GM23338 (cell line): ENCODE measurements around the gene BCAS1. TPM values are rescaled to one million over a fixed set of nuclear protein-coding genes. Genes with fewer than 3 reads are reported as not detected.

Source experiments
- ATAC-seq: fragments of 200-7000 bp; cut with Tn5 transposase; 3 replicates; pipeline ENCODE4 v1.9.1; 2020
- DNase-seq: peaks from one replicate; pipeline ENCODE4 v3.0.0-alpha.2; 2015; ENCODE audit warnings: low spot score
- H2AFZ ChIP-seq: fragments of 200-600 bp; sonication (generic); 2 replicates; pipeline ENCODE4 v1.8.0; 2016; ENCODE audit warnings: antibody characterized with exemption, mild to moderate bottlenecking, moderate library complexity
- H3F3A ChIP-seq: fragments of 200-600 bp; sonication (generic); replicated peaks from 2 replicates; pipeline ENCODE4 v1.8.0; 2017; ENCODE audit warnings: antibody characterized with exemption, mixed run types, low read depth
- H3K27ac ChIP-seq: fragments of 200-600 bp; sonication (generic); 2 replicates; pipeline ENCODE4 v1.6.1; 2016; ENCODE audit warnings: low read depth
- H3K27me3 ChIP-seq: fragments of 200-600 bp; sonication (generic); 2 replicates; pipeline ENCODE4 v1.8.0; 2016; ENCODE audit warnings: mild to moderate bottlenecking, mixed run types, moderate library complexity; ENCODE audit not compliant: insufficient read depth
- H3K36me3 ChIP-seq: fragments of 200-600 bp; sonication (generic); 2 replicates; pipeline ENCODE4 v1.8.0; 2016; ENCODE audit warnings: mild to moderate bottlenecking; ENCODE audit not compliant: insufficient read depth
- H3K4me1 ChIP-seq: fragments of 200-600 bp; sonication (generic); 2 replicates; pipeline ENCODE4 v1.8.0; 2016; ENCODE audit warnings: mild to moderate bottlenecking, moderate library complexity; ENCODE audit not compliant: insufficient read depth
- H3K4me2 ChIP-seq: fragments of 200-600 bp; sonication (generic); 2 replicates; pipeline ENCODE4 v1.7.1; 2017; ENCODE audit warnings: mixed run types
- H3K4me3 ChIP-seq: fragments of 200-600 bp; sonication (generic); 2 replicates; pipeline ENCODE4 v1.6.1; 2016; ENCODE audit warnings: mixed run types
- H3K79me2 ChIP-seq: fragments of 200-600 bp; sonication (generic); replicated peaks from 2 replicates; pipeline ENCODE4 v1.8.0; 2017; ENCODE audit warnings: mild to moderate bottlenecking; ENCODE audit not compliant: insufficient read depth
- H3K9me2 ChIP-seq: fragments of 200-600 bp; sonication (generic); 2 replicates; pipeline ENCODE4 v1.8.0; 2017; ENCODE audit not compliant: insufficient read depth
- H4K20me1 ChIP-seq: fragments of 200-600 bp; sonication (generic); replicated peaks from 2 replicates; pipeline ENCODE4 v1.8.0; 2017; ENCODE audit warnings: mild to moderate bottlenecking; ENCODE audit not compliant: insufficient read depth
- H3K27ac Mint-ChIP-seq: 2 replicates; pipeline ENCODE4 v1.8.0; 2020; ENCODE audit warnings: inconsistent platforms, mild to moderate bottlenecking, moderate library complexity, mixed read lengths
- H3K27me3 Mint-ChIP-seq: 3 replicates; pipeline ENCODE4 v1.8.0; 2022; ENCODE audit warnings: low read depth, mild to moderate bottlenecking, moderate library complexity, mixed read lengths, inconsistent platforms; ENCODE audit not compliant: insufficient read depth, poor library complexity
- H3K36me3 Mint-ChIP-seq: 3 replicates; pipeline ENCODE4 v1.8.0; 2021; ENCODE audit warnings: low read depth, mild to moderate bottlenecking, inconsistent platforms, moderate library complexity, mixed read lengths
- H3K4me1 Mint-ChIP-seq: 3 replicates; pipeline ENCODE4 v1.8.0; 2020; ENCODE audit warnings: mild to moderate bottlenecking, inconsistent platforms, mixed read lengths
- H3K4me3 Mint-ChIP-seq: 3 replicates; pipeline ENCODE4 v1.8.0; 2021; ENCODE audit warnings: moderate library complexity, mild to moderate bottlenecking, inconsistent platforms, mixed read lengths
- H3K9me3 Mint-ChIP-seq: 3 replicates; pipeline ENCODE4 v1.8.0; 2020; ENCODE audit warnings: moderate library complexity, mild to moderate bottlenecking, inconsistent platforms, mixed read lengths
- EZH2 ChIP-seq: fragments of 200-600 bp; sonication (generic); IDR thresholded peaks from one replicate; pipeline ENCODE4 v1.8.0; 2017; ENCODE audit warnings: antibody characterized with exemption, mild to moderate bottlenecking, low read depth; ENCODE audit not compliant: unreplicated experiment
- EZH2phosphoT487 ChIP-seq: fragments of 200-600 bp; sonication (generic); IDR thresholded peaks from one replicate; pipeline ENCODE4 v1.8.1; 2018; ENCODE audit warnings: antibody characterized with exemption; ENCODE audit not compliant: unreplicated experiment
- JUNB ChIP-seq: IDR thresholded peaks from one replicate; pipeline ENCODE4 v1.6.1; 2016; ENCODE audit warnings: antibody characterized with exemption; ENCODE audit not compliant: unreplicated experiment
- STAT1 ChIP-seq: IDR thresholded peaks from one replicate; pipeline ENCODE4 v1.6.1; 2016; ENCODE audit warnings: antibody characterized with exemption; ENCODE audit not compliant: unreplicated experiment
- ZNF114 ChIP-seq: fragments of 250-450 bp; sonication (Bioruptor Pico); IDR thresholded peaks from 2 replicates; pipeline ENCODE4 v1.5.0; 2020; ENCODE audit warnings: mild to moderate bottlenecking, moderate library complexity
- polyA plus RNA-seq: library from polyadenylated mRNA; unstranded; fragments of >200 nt; fragmentation: Nextera tagmentation; extraction: Ambion mirVana; gene quantifications from 2 replicates; pipeline ENCODE4 v1.2.1, GENCODE V29; 2016
- total RNA-seq: library from RNA; depleted of rRNA; stranded (reverse); fragments of >200 nt; shearing (Covaris generic); gene quantifications from 2 replicates; pipeline ENCODE4 v1.2.3, GENCODE V29; 2014
- TF ChIP-seq, protein P1 (sequence below): fragments of 250-450 bp; sonication (Bioruptor Pico); IDR thresholded peaks from 2 replicates; pipeline ENCODE4 v1.5.0; 2020; ENCODE audit warnings: mild to moderate bottlenecking, moderate library complexity
- TF ChIP-seq, protein P2 (sequence below): IDR thresholded peaks from 2 replicates; pipeline ENCODE4 v1.6.1; 2016; ENCODE audit warnings: antibody characterized with exemption
- TF ChIP-seq, protein P3 (sequence below), 2 experiments: fragments of 200-600 bp in 1 of 2; sonication (generic) in 1 of 2; conservative IDR thresholded peaks; 2 replicates each; pipeline versions ENCODE4 v1.5.1 to v1.6.1; 2016 to 2017; ENCODE audit warnings: antibody characterized with exemption in 2 of 2, low read depth in 2 of 2, mild to moderate bottlenecking in 2 of 2, moderate library complexity in 1 of 2

BCAS1 gene
- total and polyA plus RNA-seq, 2 experiments from 2014 or later: 0.17 to 0.19 TPM

DNA sequence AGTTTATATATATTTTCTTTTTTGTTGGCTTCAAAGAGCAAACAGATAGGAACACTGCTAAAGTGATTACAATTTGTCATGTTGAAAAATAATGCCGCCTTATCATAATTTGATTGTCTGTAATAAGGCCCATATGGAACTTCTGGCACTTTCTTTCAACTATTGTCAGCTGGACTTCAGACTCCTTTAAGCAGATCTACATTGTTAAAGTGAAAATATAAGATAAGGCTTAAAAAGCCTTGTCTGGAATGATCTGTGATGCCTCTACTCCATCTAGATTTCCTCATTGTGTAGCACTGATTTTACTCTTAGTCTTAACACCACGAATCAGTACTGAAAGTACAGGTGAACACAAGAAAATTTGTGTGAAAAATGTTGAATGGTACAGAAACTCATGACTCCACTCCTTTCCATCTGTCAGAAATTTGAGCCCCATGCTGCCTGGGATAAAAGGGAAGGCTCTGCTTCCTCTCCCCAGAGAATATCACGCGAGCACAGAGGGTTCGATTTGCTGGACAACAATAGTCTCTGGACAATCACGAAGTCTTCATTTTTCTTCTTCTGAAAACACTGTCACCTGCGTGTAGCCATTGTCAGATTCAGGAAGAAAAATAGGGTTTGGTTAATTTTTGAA is 56.0 kb downstream of the BCAS1 start:
- H4K20me1 ChIP-seq: no peaks in the 10 kb centered on the region
- no peaks in the 10 kb centered on the region for H3K9me3 Mint-ChIP-seq
- no peaks in the 10 kb centered on the region for H3K27me3 ChIP-seq
- no peaks in the 10 kb centered on the region for H3K4me1 ChIP-seq
- H3K4me3 ChIP-seq: no peak overlapping the region
- H3K27ac ChIP-seq: no peak overlapping the region
- no peak overlapping the region for H3K4me2 ChIP-seq
- ATAC-seq (no peak), DNase-seq (no peak)
- no peaks in the 10 kb centered on the region for H3K4me1 Mint-ChIP-seq
- no peaks in the 10 kb centered on the region for H3K27me3 Mint-ChIP-seq
- H3K27ac Mint-ChIP-seq: no peak overlapping the region; the same call in 1 of the 2 replicates
- no peak overlapping the region for H3K4me3 Mint-ChIP-seq
- 0 out of 2 replicates have a peak overlapping the region, but pooled peaks have one; percentile 19 for H2AFZ ChIP-seq
- no peaks in the 10 kb centered on the region for H3K79me2 ChIP-seq
- H3F3A ChIP-seq: no peaks in the 10 kb centered on the region
- H3K9me2 ChIP-seq: no peaks in the 10 kb centered on the region
- no peaks in the 10 kb centered on the region for H3K36me3 ChIP-seq
- H3K36me3 Mint-ChIP-seq: no peaks in the 10 kb centered on the region
- TF ChIP-seq STAT1: no peak
- no peak for TF ChIP-seq ZNF114
- TF ChIP-seq JUNB: no peak
- TF ChIP-seq EZH2: no peak
- TF ChIP-seq, protein P1, sequence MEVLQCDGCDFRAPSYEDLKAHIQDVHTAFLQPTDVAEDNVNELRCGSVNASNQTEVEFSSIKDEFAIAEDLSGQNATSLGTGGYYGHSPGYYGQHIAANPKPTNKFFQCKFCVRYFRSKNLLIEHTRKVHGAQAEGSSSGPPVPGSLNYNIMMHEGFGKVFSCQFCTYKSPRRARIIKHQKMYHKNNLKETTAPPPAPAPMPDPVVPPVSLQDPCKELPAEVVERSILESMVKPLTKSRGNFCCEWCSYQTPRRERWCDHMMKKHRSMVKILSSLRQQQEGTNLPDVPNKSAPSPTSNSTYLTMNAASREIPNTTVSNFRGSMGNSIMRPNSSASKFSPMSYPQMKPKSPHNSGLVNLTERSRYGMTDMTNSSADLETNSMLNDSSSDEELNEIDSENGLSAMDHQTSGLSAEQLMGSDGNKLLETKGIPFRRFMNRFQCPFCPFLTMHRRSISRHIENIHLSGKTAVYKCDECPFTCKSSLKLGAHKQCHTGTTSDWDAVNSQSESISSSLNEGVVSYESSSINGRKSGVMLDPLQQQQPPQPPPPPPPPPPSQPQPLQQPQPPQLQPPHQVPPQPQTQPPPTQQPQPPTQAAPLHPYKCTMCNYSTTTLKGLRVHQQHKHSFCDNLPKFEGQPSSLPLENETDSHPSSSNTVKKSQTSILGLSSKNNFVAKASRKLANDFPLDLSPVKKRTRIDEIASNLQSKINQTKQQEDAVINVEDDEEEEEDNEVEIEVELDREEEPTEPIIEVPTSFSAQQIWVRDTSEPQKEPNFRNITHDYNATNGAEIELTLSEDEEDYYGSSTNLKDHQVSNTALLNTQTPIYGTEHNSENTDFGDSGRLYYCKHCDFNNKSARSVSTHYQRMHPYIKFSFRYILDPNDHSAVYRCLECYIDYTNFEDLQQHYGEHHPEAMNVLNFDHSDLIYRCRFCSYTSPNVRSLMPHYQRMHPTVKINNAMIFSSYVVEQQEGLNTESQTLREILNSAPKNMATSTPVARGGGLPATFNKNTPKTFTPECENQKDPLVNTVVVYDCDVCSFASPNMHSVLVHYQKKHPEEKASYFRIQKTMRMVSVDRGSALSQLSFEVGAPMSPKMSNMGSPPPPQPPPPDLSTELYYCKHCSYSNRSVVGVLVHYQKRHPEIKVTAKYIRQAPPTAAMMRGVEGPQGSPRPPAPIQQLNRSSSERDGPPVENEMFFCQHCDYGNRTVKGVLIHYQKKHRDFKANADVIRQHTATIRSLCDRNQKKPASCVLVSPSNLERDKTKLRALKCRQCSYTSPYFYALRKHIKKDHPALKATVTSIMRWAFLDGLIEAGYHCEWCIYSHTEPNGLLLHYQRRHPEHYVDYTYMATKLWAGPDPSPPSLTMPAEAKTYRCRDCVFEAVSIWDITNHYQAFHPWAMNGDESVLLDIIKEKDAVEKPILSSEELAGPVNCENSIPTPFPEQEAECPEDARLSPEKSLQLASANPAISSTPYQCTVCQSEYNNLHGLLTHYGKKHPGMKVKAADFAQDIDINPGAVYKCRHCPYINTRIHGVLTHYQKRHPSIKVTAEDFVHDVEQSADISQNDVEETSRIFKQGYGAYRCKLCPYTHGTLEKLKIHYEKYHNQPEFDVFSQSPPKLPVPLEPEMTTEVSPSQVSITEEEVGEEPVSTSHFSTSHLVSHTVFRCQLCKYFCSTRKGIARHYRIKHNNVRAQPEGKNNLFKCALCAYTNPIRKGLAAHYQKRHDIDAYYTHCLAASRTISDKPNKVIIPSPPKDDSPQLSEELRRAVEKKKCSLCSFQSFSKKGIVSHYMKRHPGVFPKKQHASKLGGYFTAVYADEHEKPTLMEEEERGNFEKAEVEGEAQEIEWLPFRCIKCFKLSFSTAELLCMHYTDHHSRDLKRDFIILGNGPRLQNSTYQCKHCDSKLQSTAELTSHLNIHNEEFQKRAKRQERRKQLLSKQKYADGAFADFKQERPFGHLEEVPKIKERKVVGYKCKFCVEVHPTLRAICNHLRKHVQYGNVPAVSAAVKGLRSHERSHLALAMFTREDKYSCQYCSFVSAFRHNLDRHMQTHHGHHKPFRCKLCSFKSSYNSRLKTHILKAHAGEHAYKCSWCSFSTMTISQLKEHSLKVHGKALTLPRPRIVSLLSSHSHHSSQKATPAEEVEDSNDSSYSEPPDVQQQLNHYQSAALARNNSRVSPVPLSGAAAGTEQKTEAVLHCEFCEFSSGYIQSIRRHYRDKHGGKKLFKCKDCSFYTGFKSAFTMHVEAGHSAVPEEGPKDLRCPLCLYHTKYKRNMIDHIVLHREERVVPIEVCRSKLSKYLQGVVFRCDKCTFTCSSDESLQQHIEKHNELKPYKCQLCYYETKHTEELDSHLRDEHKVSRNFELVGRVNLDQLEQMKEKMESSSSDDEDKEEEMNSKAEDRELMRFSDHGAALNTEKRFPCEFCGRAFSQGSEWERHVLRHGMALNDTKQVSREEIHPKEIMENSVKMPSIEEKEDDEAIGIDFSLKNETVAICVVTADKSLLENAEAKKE (CRISPR knock-in tag): no peak
- TF ChIP-seq, protein P2, sequence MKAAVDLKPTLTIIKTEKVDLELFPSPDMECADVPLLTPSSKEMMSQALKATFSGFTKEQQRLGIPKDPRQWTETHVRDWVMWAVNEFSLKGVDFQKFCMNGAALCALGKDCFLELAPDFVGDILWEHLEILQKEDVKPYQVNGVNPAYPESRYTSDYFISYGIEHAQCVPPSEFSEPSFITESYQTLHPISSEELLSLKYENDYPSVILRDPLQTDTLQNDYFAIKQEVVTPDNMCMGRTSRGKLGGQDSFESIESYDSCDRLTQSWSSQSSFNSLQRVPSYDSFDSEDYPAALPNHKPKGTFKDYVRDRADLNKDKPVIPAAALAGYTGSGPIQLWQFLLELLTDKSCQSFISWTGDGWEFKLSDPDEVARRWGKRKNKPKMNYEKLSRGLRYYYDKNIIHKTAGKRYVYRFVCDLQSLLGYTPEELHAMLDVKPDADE: no peak
- TF ChIP-seq, protein P3, sequence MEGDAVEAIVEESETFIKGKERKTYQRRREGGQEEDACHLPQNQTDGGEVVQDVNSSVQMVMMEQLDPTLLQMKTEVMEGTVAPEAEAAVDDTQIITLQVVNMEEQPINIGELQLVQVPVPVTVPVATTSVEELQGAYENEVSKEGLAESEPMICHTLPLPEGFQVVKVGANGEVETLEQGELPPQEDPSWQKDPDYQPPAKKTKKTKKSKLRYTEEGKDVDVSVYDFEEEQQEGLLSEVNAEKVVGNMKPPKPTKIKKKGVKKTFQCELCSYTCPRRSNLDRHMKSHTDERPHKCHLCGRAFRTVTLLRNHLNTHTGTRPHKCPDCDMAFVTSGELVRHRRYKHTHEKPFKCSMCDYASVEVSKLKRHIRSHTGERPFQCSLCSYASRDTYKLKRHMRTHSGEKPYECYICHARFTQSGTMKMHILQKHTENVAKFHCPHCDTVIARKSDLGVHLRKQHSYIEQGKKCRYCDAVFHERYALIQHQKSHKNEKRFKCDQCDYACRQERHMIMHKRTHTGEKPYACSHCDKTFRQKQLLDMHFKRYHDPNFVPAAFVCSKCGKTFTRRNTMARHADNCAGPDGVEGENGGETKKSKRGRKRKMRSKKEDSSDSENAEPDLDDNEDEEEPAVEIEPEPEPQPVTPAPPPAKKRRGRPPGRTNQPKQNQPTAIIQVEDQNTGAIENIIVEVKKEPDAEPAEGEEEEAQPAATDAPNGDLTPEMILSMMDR (conservative IDR thresholded peaks at IDR 0.05; ENCODE audit: low read depth in 2 of 2): no peak
- no peak for TF ChIP-seq EZH2phosphoT487
